Heart left ventricle (tissue), 16 donors: ENCODE measurements around the gene PRDM15. TPM values are rescaled to one million over a fixed set of nuclear protein-coding genes. Genes with fewer than 3 reads are reported as not detected.

Experiments used
- ATAC-seq, 4 donors: fragments of 200-7000 bp; cut with Tn5 transposase; one replicate each; pipeline ENCODE4 v1.9.1; 2020 to 2022; ENCODE audit warnings: moderate library complexity in 4 of 4, mild to moderate bottlenecking in 3 of 4, moderate number of reproducible peaks in 1 of 4
- DNase-seq, 5 donors: peaks; one replicate each; pipeline ENCODE4 v3.0.0-alpha.2; 2020
- H3K27ac ChIP-seq, 12 donors: fragments of 200-600 bp; sonication (generic) in 4 of 12; one replicate each; pipeline versions ENCODE4 v1.5.0 to v1.8.0; 2016 to 2022; ENCODE audit warnings: mild to moderate bottlenecking in 2 of 12
- H3K27me3 ChIP-seq, 9 donors: fragments of 200-600 bp; sonication (generic) in 2 of 9; one replicate each; pipeline versions ENCODE4 v1.5.1 to v1.8.0; 2016 to 2022; ENCODE audit warnings: mild to moderate bottlenecking in 3 of 9
- H3K36me3 ChIP-seq, 9 donors: fragments of 200-600 bp; sonication (generic) in 2 of 9; one replicate each; pipeline versions ENCODE4 v1.5.0 to v1.8.0; 2018 to 2022; ENCODE audit warnings: mild to moderate bottlenecking in 2 of 9
- H3K4me1 ChIP-seq, 12 donors: fragments of 200-600 bp; sonication (generic) in 4 of 12; one replicate each; pipeline versions ENCODE4 v1.5.0 to v1.8.0; 2016 to 2022; ENCODE audit warnings: mild to moderate bottlenecking in 3 of 12
- H3K4me3 ChIP-seq, 12 donors: fragments of 200-600 bp; sonication (generic) in 4 of 12; one replicate each; pipeline versions ENCODE4 v1.5.0 to v1.8.0; 2017 to 2022; ENCODE audit warnings: mild to moderate bottlenecking in 9 of 12, moderate library complexity in 4 of 12
- H3K9me3 ChIP-seq, 12 donors: fragments of 200-600 bp; sonication (generic) in 4 of 12; one replicate each; pipeline versions ENCODE4 v1.5.0 to v1.8.0; 2016 to 2022; ENCODE audit warnings: mild to moderate bottlenecking in 1 of 12
- POLR2A ChIP-seq, 2 donors: fragments of 450-650 bp; IDR thresholded peaks; one replicate each; pipeline ENCODE4 v1.6.1; 2017; ENCODE audit warnings: antibody characterized with exemption in 2 of 2, mild to moderate bottlenecking in 2 of 2, moderate library complexity in 2 of 2
- WGBS, 4 donors: extraction: QIAGEN DNeasy Blood & Tissue Kit in 2 of 4; methylation state at CpG; one replicate each; pipeline versions ENCODE4 v1.1.5 to v1.1.7; 2013 to 2018; 5-methylcytosine and 5-hydroxymethylcytosine counted together
- intact Hi-C, 10 donors: fragments of 100-400 bp; cut with DNase I; formaldehyde crosslinking; loops; one replicate each; pipeline versions ENCODE4 v1.11.1 to v1.14.2; 2022
- polyA plus RNA-seq, 2 donors: library from polyadenylated mRNA; stranded (reverse); fragments of 200-250 nt; gene quantifications; one replicate each; pipeline ENCODE4 v1.2.3, GENCODE V29; 2013
- total RNA-seq, 9 donors: library from RNA; depleted of rRNA in 2 of 9; stranded (reverse); fragments of >200 nt in 2 of 9; fragmentation: NEBNext Ultra II Directional in 3 of 9; extraction: Animal tissue kit (Norgen Biotek cat#: 25700) in 3 of 9; gene quantifications; one replicate each; pipeline versions ENCODE4 v1.1.0 to v1.2.4, GENCODE V29; 2016 to 2023
- TF ChIP-seq, protein P1 (sequence below), 12 donors: fragments of 200-600 bp; sonication (generic) in 4 of 12; IDR thresholded peaks; one replicate each; pipeline versions ENCODE4 v1.5.0 to v1.8.0; 2018 to 2022; ENCODE audit warnings: antibody characterized with exemption in 12 of 12, mild to moderate bottlenecking in 5 of 12
- donor health status: ischemic (EF 13 %, LVEDD 7.1; RV severe dilation, severe dysfunction).
- donor health status: healthy with polysubstance abuse.
- donor health status: DM: no; HTN: yes; CAD: no.
- donor health status: DM: no; HTN: no; CAD: no.
- donor health status: ischemic (EF 25% LVEDD 6.9; RV normal size, moderate dysfunction).
- donor health status: ischemic (EF 25% LVEDD 5.7; RV mildly dilated, moderate dysfunction).
- donor health status: healthy.
- donor health status: DM: yes; HTN: yes; CAD: no.
- donor health status: ischemic (EF 35%, LVEDD 5.7; RV mildly dilated, moderate dysfunction).
- donor health status: nonischemic (EF 11% LVEDD 7.7; RV severe dilation, severe dysfunction).
- donor health status: DM: yes; HTN: yes; CAD: no.
- donor health status: PGD.
- donor health status: ischemic (EF 29% LVEDD 5.4; RV normal size, mild dysfunction).
- donor health status: nonischemic (EF 23%, LVEDD 6.1; RV moderate dilation, normal function).

PRDM15 gene
- total and polyA plus RNA-seq, 11 donors, result 2.1 to 6.3 (median 2.7) TPM

DNA sequence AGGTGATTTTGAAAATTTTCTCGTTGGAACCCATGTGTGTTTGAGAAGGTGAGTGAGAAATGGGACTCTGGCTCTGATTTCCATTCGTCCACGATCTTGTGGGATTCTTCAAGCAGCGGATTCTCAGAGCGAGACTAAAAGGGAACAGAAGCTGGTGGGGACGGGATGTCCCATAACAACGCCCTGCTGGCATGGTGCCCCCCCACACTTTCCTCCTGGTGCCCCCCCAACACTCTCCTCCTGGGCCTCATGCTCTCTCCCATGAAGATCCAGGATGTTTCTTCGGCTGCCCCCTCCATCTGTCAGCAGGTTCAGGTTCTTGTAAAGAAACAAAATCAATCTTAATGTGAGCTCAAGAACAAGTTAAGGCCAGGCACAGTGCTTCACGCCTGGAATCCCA, 29.1 kb downstream of the PRDM15 start:
- Histone ChIP-seq H3K27ac (no peak overlapping the region), H3K27me3 (no peaks in the 10 kb centered on the region), H3K4me3 (no peak overlapping the region), H3K36me3 (peaks cover 0 to 36% (median 20%) of the 10 kb centered on the region in 9 donors), H3K4me1 (no peaks in the 10 kb centered on the region), H3K9me3 (no peaks in the 10 kb centered on the region)
- 88 to 96% (median 95%) methylated on average over 9 of the region's 9 CpGs for WGBS, 4 donors
- ATAC-seq (no peak), DNase-seq (no peak)
- intact Hi-C loops, result no loop called here
- TF ChIP-seq, protein P1, sequence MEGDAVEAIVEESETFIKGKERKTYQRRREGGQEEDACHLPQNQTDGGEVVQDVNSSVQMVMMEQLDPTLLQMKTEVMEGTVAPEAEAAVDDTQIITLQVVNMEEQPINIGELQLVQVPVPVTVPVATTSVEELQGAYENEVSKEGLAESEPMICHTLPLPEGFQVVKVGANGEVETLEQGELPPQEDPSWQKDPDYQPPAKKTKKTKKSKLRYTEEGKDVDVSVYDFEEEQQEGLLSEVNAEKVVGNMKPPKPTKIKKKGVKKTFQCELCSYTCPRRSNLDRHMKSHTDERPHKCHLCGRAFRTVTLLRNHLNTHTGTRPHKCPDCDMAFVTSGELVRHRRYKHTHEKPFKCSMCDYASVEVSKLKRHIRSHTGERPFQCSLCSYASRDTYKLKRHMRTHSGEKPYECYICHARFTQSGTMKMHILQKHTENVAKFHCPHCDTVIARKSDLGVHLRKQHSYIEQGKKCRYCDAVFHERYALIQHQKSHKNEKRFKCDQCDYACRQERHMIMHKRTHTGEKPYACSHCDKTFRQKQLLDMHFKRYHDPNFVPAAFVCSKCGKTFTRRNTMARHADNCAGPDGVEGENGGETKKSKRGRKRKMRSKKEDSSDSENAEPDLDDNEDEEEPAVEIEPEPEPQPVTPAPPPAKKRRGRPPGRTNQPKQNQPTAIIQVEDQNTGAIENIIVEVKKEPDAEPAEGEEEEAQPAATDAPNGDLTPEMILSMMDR (IDR thresholded peaks at IDR 0.05), result no peak

DNA sequence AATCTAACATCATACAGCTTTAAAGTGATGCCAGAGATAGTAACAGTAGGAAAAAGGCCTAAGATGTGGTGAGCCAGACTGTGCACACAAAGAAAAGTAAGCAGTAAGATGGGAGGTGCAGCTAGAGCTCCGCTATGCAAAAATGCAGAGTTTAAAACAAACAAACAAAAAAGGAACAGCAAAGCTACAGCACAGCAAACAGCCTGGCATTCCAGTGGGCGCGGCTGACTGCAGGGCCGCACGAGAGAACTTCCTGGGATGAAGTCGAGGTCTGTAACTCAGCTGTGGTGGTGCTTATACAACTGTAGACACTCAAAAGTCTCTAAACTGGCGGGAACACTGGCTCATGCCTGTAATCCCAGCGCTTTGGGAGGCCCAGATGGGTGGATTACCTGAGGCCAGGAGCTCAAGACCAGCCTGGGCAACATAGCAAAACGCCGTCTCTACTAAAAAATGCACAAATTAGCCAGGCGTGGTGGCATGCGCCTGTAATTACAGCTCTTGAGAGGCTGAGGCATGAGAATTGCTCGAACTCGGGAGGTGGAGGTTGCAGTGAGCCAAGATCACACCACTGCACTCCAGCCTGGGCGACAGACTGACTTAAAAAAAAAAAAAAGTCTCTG, 30.1 kb downstream of the PRDM15 start:
- Histone ChIP-seq H3K4me3 (no peak overlapping the region), H3K27me3 (no peaks in the 10 kb centered on the region), H3K9me3 (no peaks in the 10 kb centered on the region), H3K36me3 (peaks cover 0 to 27% (median 10%) of the 10 kb centered on the region in 9 donors), H3K4me1 (no peaks in the 10 kb centered on the region), H3K27ac (no peak overlapping the region)
- DNase-seq (no peak), ATAC-seq (no peak)
- intact Hi-C loops, result no loop called here
- no peak for TF ChIP-seq POLR2A (IDR thresholded peaks at IDR 0.05)
- TF ChIP-seq, protein P1 (IDR thresholded peaks at IDR 0.05), result no peak
- WGBS, 4 donors, result 89 to 94% (median 90%) methylated on average over 15 of the region's 15 CpGs

DNA sequence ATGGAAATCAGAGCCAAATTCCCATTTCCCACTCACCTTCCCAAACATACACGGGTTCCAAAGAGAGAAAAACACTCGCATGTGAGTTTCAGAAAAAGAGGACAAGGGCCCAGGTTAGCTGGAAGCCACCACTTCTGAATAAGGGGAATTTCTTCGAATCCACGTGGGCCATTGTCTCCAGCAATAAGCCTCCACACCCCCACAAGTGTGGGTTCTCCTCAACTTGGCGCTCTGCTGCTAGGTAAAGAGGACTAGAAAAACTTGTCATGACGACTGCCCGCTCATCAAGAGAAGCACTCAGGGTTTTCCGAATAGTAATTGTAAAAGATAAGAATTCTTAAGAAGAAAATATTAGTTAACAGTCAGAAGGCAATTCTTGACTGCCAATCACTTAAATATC, 30.6 kb downstream of the PRDM15 start:
- Histone ChIP-seq H3K9me3 (no peaks in the 10 kb centered on the region), H3K36me3 (peaks cover 0 to 21% (median 5%) of the 10 kb centered on the region in 9 donors), H3K27ac (no peak overlapping the region), H3K27me3 (no peaks in the 10 kb centered on the region), H3K4me3 (no peak overlapping the region), H3K4me1 (no peaks in the 10 kb centered on the region)
- ATAC-seq (no peak), DNase-seq (no peak)
- intact Hi-C loops, result no loop called here
- 85 to 94% (median 90%) methylated on average over 8 of the region's 8 CpGs for WGBS, 4 donors
- no peak for TF ChIP-seq POLR2A (IDR thresholded peaks at IDR 0.05)
- TF ChIP-seq, protein P1 (IDR thresholded peaks at IDR 0.05), result no peak

DNA sequence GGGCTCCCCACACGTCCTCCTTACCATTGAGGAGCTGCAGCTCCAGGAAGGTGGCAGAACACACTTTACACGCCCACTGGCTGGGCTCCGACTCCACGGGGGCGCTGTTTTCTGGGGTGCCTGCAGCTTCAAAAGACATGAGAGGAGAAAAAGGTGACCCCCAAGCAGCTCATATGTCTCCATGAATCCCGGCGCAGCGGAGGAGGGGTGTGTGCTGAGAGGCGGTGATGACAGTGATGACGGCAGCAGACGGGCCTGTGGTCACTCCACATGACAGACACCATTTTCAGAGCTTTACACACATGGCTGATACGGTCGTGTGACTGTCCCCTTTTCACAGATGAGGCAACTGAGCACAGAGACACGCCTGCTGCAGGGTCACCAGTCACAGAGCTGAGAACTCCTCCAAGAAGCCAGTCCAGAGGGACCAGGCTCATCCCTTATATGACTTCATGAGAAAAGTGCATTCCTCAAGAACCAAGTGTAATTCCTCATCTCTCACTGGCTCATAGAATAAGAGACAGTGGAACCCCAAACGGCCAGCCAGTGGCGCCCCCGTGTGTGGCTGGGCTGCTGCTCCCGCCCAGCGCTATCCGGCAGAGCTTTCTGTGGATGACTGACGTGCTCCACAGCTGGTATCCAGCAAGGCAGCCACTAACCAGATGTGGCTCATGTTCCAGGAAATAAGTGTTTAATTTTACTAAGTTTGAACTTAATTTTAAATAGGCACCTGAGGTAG, 31.9 kb downstream of the PRDM15 start:
- intact Hi-C loops, result no loop called here
- Histone ChIP-seq H3K27me3 (no peaks in the 10 kb centered on the region), H3K4me1 (no peaks in the 10 kb centered on the region), H3K36me3 (peaks cover 0 to 13% (median 4%) of the 10 kb centered on the region in 9 donors), H3K27ac (no peak overlapping the region), H3K9me3 (no peaks in the 10 kb centered on the region), H3K4me3 (no peak overlapping the region)
- TF ChIP-seq, protein P1 (IDR thresholded peaks at IDR 0.05), result no peak
- no peak for TF ChIP-seq POLR2A (IDR thresholded peaks at IDR 0.05)
- DNase-seq (no peak), ATAC-seq (no peak)
- 79 to 88% (median 81%) methylated on average over 17 to 21 of the region's 21 CpGs for WGBS, 4 donors
